ENCODE measurements around the gene SDHAF2. TPM values are rescaled to one million over a fixed set of nuclear protein-coding genes. Genes with fewer than 3 reads are reported as not detected.

Gene SDHAF2
- total and polyA plus RNA-seq, 9 of the 15 experiments (the other 6 are each of a cell fraction or from before 2014, with no cell fraction given): 21.2 to 144 (median 40.4) TPM

- TF ChIP-seq, protein P1, sequence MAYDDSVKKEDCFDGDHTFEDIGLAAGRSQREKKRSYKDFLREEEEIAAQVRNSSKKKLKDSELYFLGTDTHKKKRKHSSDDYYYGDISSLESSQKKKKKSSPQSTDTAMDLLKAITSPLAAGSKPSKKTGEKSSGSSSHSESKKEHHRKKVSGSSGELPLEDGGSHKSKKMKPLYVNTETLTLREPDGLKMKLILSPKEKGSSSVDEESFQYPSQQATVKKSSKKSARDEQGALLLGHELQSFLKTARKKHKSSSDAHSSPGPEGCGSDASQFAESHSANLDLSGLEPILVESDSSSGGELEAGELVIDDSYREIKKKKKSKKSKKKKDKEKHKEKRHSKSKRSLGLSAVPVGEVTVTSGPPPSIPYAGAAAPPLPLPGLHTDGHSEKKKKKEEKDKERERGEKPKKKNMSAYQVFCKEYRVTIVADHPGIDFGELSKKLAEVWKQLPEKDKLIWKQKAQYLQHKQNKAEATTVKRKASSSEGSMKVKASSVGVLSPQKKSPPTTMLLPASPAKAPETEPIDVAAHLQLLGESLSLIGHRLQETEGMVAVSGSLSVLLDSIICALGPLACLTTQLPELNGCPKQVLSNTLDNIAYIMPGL (CRISPR knock-in tag; IDR thresholded peaks at IDR 0.05): peak; percentile 48; the same call in 1 of the 2 replicates
- TF ChIP-seq ERF (CRISPR knock-in tag; IDR thresholded peaks at IDR 0.05): no peak
- no peak for TF ChIP-seq CHCHD3 (CRISPR knock-in tag; IDR thresholded peaks at IDR 0.05)
- TF ChIP-seq, protein P2, sequence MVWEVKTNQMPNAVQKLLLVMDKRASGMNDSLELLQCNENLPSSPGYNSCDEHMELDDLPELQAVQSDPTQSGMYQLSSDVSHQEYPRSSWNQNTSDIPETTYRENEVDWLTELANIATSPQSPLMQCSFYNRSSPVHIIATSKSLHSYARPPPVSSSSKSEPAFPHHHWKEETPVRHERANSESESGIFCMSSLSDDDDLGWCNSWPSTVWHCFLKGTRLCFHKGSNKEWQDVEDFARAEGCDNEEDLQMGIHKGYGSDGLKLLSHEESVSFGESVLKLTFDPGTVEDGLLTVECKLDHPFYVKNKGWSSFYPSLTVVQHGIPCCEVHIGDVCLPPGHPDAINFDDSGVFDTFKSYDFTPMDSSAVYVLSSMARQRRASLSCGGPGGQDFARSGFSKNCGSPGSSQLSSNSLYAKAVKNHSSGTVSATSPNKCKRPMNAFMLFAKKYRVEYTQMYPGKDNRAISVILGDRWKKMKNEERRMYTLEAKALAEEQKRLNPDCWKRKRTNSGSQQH (CRISPR knock-in tag; IDR thresholded peaks at IDR 0.05): peak; percentile 87; the same call in 1 of the 2 replicates
- TF ChIP-seq CHD7 (IDR thresholded peaks at IDR 0.05; ENCODE audit: low read depth, low read length): no peak
- TF ChIP-seq TEAD1 (CRISPR knock-in tag; IDR thresholded peaks at IDR 0.05): peak in 1 of 2 experiments; percentile 74; a peak in 3 of 4 replicates
- TF ChIP-seq POLR2A (conservative IDR thresholded peaks at IDR 0.05): peak; percentile 93
- TF ChIP-seq NFXL1 (CRISPR knock-in tag; IDR thresholded peaks at IDR 0.05): no peak
- no peak for TF ChIP-seq ZNF184 (CRISPR knock-in tag; IDR thresholded peaks at IDR 0.05)
- no peak for TF ChIP-seq GATAD2B (IDR thresholded peaks at IDR 0.05; ENCODE audit: borderline replicate concordance)
These were observed at the start of gene SDHAF2, which contains the start of gene CPSF7 (continued) for GRCh38 chr11:61429691-61430582.
